Activated T-helper 9 cell treated with anti-CD3 and anti-CD28 coated beads, Interleukin-2, amount 50 U/mL, for 16 hours (primary cell): ENCODE measurements around the gene MSL2.
"Not testable (repeated sequence)": the region's sequence is repeated elsewhere in the genome, so short reads cannot be mapped to it uniquely, and the experiment has no call there.

Experiments
- DNase-seq: peaks from one replicate; pipeline ENCODE4 v3.0.0-alpha.2; 2020; ENCODE audit warnings: low read depth

Gene MSL2

DNA sequence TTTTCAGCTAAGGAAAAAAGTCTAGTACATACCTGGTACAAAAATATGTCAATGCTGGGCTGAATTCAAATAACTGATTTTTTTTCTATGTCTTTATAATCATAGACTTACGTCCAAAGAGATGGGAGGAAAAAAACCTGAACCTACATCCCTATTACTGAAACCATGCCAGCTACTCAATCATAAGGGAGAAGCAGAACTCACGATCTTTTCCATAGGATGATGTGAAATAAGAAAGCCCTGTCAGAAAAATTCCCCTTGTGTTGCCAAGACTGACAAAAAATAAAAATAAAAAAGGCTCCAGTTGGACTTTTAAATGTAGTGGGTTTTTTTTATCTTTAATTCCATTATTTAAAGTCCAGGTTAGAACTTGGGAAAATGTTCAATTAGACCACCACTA, 3.3 kb downstream of the MSL2 start:
- no peak for DNase-seq

- not testable (repeated sequence) for DNase-seq
These were observed 3.9 kb downstream of the MSL2 start for GRCh38 chr3:136192195-136192594.

DNA sequence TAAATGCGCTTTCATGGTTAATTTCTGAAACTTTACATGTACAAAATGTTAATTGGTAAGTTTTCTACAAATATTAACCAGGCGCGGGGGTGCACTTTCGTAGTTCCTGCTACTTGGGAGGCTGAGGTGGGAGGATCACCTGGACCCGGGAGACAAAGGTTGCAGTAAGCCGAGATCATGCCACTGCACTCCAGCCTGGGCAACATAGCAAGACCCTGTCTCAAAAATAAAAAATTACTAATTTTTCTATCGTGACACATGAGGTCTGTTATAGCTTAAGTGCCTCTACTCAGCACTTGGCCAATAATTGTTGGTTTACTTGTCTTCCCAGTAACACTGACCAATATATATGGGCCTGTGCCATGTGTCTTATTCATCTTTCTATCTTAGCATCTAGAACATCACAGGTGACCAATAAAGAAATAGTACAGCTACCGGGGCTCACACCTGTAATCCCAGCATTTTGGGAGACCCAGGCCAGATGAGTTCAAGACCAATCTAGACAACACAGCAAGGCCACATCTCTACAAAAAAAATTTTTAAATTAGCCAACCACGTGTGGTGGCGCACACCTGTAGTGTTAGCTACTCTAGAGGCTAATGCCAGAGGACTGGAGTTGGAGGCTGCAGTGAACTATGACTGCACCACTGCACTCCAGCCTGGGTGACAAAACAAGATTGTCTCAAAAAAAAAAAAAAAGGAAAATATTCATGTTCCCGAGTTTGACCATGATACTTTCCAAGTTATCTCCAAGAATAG, 6.1 kb downstream of the MSL2 start:
- DNase-seq, result no peak

- no peak for DNase-seq
These were observed 7.1 kb downstream of the MSL2 start for GRCh38 chr3:136189043-136189442.

DNA sequence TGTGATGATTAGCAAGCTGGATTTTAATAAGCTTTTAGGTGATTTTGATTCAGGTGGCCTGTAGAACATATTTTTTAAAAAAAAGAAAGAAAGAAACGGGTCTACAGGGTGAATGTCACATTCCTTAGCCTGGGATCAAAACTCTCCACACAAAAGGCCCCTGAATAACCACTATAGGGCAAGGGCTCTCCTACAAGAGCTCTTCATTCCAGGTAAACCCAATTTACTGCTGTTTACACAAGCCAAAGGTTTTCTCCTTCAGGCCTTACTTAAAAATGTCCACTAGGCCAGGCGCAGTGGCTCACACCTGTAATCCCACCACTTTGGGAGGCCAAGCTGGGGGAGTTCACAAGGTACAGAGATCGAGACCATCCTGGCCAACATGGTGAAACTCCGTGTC, 8.3 kb downstream of the MSL2 start:
- no peak for DNase-seq

GRCh38 chr3:136186846-136187245, 9.3 kb downstream of the MSL2 start:
- no peak for DNase-seq

DNA sequence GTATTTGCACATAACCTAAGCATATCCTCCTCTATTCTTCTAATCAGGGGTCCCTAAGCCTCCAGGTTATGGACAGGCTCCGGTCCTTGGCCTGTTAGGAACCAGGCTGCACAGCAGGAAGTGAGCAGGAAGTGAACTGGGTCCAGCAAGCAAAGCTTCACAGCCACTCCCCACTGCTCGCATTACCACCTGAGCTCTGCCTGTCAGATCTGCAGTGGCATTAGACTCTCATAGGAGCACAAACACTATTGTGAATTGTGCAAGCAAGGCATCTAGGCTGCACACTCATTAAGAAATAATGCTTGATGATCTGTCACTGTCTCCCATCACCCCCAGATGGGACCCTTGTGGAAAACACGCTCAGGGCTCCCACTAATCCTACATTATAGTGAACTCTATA, 9.8 kb downstream of the MSL2 start:
- DNase-seq, result no peak

GRCh38 chr3:136184703-136185102, 11.4 kb downstream of the MSL2 start:
- no peak for DNase-seq

- DNase-seq, result no peak
These were observed 14.4 kb downstream of the MSL2 start for GRCh38 chr3:136181741-136182140.

DNA sequence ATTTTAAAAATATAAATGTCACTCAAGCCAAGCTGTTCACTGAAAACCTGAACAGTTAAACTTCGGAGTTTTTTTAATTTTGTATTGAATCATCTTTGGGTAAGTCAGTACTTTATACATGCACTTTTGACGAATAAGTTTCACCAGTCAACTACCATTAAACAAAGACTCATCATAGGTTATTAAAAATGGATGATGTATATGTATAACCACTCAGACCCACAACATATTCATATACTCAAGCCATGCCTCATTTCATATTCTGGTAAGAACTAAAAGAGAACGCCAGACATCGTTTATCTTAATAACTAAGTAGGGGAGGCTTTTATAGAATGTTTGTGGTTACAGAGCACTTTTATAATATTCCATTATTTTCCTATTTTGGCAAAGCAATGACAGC, 18.3 kb downstream of the MSL2 start:
- DNase-seq, result no peak

DNA sequence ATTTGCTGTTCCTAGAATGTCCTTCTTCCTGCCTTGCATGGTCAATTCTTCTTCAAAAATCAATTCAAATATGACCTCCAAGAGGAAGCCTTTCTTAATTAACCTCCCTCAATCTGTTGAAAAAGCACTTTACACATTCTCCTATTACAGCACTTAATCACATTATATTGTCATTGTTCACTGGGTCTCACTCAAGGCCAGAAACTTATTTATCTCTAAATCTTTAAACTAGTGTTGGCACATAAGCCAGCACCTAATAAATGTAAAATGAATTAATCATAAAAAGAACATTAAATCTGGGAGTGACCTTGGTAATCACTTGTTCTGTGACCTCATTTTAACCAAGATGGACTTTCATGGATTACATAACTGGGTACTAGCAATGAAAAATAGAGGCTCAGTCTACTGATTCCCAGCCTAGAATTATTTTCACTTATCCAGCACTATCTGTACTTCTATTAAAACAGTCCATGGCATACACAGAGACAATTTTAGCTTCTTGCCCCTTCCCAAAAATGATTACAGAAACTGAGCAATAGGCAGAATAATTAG, 22.1 kb downstream of the MSL2 start:
- no peak for DNase-seq

DNA sequence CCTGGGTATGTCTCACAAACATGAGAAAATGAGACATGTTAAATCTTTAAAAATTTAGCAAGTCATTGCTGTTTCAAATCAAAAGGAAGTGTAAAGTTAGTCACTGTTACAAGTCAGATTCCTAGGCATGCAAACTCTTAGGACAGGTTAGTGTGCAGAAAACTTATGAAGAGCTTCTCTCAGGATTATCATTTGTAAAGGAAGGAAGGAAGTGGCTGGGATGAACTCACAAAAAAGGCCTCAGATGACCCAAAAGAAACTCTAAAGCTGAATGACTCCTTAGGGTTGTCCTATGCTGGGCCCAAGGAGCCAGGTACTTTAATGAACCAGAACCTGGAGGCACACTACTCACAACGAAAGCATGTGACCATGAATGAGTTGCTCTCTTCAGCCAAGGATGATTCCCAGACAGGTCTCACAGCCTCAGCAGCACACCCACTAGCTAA, 25.0 kb downstream of the MSL2 start:
- no peak for DNase-seq

DNA sequence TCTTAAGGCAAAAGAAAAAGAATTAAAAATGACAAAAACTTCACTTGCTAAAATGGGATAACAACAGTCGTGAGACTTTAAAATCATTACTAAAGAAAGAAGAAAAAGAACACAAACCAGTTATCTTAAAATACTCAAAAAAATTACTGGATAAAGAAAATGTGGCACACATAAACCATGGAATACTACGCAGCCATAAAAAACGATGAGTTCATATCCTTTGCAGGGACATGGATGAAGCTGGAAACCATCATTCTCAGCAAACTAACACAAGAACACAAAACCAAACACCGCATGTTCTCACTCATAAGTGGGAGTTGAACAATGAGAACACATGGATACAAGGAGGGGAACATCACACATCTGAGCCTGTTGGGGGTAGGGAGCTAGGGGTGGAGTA, 27.9 kb downstream of the MSL2 start:
- not testable (repeated sequence) for DNase-seq

GRCh38 chr3:136166507-136166906, 29.6 kb downstream of the MSL2 start:
- no peak for DNase-seq

GRCh38 chr3:136163607-136164006, 32.5 kb downstream of the MSL2 start:
- not testable (repeated sequence) for DNase-seq

DNA sequence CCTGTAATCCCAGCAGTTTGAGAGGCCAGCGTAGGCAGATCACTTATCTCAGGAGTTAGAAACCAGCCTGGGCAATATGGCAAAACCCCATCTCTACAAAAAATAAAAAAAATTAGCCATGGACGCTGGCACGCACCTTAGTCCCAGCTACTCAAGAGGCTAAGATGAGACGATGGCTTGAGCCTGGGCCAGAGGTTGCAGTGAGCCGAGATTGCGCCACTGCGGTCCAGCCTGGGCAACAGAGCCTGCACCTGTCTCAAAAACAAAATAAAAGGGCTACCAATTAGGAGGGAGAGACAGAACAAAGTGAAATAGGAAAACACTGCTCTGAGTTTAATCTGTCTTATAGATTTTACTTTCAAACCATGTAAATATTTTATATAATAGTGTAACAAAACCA, 33.8 kb downstream of the MSL2 start:
- DNase-seq, result no peak

- no peak for DNase-seq
These were observed 34.6 kb downstream of the MSL2 start for GRCh38 chr3:136161516-136161915.

GRCh38 chr3:136152963-136153362, 43.2 kb downstream of the MSL2 start:
- DNase-seq, result no peak

DNA sequence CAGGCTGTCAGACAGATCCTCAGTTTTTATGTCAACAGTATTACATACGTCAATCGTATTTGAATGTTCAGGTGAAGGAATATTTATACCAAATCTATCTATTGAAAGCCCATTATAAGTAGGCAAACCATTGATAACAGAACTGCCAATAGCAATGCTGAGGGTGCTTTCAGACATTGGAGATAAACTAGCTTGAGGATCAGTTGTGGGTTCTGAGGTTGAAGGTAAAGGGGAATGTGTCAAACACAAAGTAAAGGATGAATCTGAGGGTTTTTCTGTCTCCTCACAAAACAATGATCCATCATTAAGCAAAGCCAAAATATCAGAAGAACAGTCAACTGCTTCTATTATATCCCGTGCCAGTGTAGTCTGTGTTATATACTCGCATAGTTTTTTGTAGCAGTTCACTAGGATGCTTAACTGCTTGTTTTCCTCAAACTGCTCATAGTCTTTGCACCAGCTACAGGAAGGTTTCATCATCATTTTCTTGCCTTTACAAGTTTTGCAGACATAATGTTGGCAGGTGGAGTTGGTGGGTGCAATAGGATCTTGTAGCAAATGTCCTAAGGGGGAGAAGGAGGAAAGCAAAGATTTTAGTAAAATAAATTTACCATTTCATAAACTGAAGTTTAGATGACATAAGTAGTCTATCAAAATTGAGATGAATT, 43.8 kb downstream of the MSL2 start:
- no peak for DNase-seq

- no peak for DNase-seq
These were observed 44.9 kb downstream of the MSL2 start for GRCh38 chr3:136151219-136151618.

DNA sequence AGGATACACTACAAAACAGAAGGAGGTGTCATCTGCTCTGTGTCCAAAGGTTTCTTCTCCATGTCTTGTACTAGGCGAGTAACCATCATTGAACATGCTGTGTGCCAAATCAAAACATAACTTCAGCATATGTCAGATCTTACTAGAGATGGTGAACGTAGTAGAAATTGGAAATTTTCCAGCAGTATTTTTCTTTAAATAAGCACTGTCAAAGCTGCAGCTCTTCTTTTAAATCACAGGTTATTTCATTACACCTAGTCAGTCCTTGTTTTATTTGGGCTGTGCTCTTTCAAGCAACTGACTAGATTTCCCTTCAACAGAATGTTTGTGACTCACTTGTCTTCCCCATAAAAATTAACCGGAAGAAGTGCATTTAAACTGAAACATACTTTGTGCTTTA, 46.5 kb downstream of the MSL2 start:
- DNase-seq, result no peak

GRCh38 chr3:136146981-136147729, 49.0 kb downstream of the MSL2 start:
- no peak for DNase-seq

- DNase-seq, result not testable (repeated sequence)
These were observed 51.7 kb downstream of the MSL2 start for GRCh38 chr3:136144397-136144796.
